SW 1271 (cell line): ENCODE results near the gene PRSS33.

ENCODE experiments used
- DNase-seq, 2 experiments: peaks; one replicate each; lab custom pipeline; 2025; lab: John Stamatoyannopoulos, UW

The PRSS33 gene

DNA sequence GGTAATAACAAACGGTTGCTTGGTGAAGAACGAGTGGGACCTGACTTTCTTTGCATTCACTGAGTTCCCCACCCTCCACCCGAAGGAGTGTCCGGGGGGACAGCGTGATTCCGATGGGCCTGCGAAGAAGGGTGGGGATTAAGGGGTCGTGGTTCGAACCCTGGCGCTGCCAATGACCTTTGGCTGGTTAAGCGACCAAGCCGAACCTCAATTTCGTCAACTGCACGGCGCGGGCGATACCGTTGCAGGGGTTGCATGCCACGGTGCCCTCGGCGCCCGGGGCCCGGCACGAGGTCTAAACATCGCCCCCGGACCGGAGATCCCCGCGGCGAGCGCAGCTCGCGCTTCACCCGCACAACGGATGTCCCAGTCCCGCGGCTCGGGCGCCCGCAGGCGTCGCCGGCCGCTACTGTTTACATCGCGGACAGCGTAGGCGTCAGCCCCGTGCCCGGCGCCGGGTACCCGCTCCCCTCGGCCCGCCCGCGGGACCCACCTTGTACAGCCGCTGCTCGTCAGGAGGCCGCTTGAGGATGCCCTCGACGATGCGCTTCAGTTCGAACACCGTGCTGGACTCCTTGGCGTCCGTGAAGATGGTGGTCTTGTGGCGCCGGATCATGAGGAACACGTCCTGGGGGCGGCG, 10.7 kb downstream of the PRSS33 start:
- no peak for DNase-seq

- no peak for DNase-seq
Observed at GRCh38 chr16:2775765-2776499, 11.4 kb downstream of the PRSS33 start.

DNA sequence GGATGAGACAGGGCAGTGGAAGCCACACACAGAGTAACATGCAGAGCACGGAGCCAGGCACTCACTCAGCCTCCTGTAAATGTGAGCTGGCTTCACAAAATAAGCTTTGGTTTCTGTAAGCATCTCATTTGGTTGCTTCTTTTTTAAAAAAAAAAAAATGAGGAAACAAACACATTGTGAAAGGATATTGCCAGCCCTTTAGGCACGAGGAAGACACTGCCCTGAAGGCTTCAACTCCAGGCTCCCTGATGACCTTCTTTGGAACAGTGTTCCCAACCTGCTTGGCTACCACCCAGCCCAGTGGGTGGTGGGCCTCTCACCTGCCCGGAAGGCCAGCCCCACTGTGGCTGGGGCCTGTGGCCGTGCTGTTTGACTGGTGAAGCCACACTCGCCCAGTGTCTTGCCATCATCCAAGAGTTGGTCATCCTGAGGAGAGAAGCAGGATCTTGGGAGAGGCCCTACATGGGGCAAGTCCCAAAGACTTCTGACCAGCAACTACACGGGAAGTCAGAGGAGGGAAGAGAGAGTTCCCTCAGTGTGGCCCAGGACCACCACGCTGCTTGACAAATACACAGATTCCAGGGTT, 12.1 kb downstream of the PRSS33 start:
- no peak for DNase-seq

GRCh38 chr16:2774161-2774891, 13.0 kb downstream of the PRSS33 start:
- DNase-seq, result no peak

GRCh38 chr16:2773188-2773968, 14.0 kb downstream of the PRSS33 start:
- DNase-seq, result no peak

DNA sequence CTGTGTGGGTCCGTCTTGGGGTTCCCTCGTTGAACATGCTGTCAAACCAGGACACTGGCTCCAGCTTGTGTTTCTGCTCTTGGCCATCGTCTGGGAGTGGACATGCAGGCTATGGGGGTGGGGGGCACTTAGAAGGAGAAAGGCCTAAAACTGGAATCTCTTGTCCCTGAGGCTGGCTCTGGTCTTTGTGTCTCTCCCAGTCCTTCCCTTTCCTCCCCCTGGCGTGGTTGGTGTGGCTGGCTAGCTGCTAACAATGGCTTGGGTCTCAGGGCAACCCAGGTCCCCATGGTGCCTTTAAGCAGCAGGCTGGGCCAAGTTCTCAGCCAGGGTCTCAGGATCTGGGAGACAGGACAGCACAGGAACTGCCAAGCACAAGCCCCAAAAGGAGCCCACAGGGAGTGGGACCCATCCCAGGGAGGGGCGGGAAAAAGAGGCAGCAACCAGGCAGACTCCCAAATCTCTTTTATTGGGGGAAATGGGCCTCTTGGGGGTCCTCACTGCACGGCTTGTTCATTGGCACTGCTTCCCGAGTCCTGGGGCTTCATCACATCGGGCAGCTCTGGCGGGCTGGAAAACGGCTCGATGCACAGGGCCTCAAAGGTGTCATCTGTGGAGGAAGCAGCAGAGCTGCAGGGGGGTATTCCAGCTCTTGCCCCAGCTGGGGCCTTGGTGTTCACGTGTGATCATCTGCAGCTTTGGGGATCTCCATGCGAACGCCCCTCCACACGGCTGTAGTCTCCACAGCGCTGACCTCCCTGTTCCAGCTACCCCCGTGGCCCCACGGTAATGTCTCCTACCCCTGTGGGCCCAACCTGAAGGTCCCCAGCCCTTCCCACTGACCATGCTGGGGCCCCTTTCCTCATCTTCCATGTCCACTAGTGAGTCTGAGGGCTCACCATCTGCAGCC, 15.6 kb downstream of the PRSS33 start:
- DNase-seq, result no peak

- DNase-seq, result no peak
Observed at GRCh38 chr16:2770057-2770951, 17.1 kb downstream of the PRSS33 start.

GRCh38 chr16:2769675-2770056, 17.7 kb downstream of the PRSS33 start:
- DNase-seq, result no peak

GRCh38 chr16:2769100-2769529, 18.2 kb downstream of the PRSS33 start:
- no peak for DNase-seq

DNA sequence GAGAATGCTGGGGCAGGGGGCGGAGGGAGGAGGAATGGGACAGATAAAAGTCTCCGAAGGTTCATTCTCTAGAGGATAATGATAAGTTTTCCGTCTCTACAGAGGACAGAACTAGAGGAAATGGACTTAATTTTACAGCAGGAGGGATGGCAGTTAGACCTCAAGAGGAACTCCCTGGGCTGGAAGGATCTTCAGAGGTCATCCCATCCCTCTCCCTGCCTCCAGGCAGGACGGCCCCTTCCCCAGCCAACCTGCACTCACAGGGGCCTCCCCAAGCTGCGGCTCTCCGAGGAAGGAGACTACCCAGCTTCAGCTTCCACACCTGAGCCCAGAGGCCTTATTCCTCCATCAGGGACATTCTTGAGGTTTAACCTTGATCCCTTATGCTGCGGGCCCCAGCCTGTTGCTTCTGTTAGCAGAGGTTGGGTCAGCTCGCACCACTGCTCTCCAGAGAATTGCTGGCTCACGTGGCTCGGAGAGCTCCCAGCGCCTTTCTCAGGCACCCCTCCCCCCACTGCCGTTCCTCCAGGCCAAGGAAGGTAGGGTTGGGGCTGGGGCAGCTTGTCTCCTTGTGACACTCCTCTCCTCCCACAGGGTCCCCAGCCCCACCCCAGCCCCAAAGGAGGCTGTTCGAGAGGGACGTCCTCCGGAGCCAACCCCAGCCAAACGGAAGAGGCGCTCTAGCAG, 18.8 kb downstream of the PRSS33 start:
- DNase-seq, result no peak

DNA sequence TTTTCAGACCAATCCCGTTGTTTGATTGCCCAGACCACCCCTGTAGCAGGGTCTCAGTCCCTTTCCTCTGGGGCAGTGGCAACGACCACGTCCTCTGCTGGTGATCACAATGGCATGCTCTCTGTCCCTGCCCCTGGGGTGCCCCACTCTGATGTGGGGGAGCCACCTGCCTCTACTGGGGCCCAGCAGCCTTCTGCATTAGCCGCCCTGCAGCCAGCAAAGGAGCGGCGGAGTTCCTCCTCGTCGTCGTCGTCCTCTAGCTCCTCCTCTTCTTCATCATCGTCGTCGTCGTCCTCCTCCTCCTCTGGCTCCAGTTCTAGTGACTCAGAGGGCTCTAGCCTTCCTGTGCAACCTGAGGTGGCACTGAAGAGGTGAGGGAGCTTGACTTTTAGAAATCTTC, 19.5 kb downstream of the PRSS33 start:
- no peak for DNase-seq

- DNase-seq, result no peak
Observed at GRCh38 chr16:2767140-2767731, 20.1 kb downstream of the PRSS33 start.

GRCh38 chr16:2766430-2767139, 20.8 kb downstream of the PRSS33 start:
- DNase-seq, result no peak

DNA sequence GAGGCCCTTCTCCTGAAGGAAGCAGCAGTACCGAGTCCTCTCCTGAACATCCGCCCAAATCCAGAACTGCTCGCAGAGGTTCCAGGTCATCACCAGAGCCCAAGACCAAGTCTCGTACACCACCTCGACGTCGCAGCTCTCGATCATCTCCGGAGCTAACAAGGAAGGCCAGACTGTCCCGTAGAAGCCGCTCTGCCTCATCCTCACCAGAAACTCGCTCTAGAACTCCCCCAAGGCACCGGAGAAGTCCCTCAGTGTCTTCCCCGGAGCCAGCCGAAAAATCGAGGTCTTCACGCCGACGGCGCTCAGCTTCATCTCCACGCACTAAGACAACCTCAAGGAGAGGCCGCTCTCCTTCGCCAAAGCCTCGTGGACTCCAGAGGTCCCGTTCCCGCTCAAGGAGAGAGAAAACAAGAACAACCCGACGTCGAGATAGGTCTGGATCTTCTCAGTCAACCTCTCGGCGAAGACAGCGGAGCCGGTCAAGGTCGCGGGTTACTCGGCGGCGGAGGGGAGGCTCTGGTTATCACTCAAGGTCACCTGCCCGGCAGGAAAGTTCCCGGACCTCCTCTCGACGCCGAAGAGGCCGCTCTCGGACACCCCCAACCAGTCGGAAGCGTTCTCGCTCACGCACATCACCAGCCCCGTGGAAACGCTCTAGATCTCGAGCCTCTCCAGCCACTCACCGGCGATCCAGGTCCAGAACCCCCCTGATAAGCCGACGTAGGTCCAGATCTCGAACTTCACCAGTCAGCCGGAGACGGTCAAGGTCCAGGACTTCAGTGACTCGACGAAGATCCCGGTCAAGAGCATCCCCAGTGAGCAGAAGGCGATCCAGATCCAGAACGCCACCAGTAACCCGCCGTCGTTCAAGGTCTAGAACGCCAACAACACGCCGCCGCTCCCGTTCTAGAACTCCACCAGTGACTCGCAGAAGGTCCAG, 21.6 kb downstream of the PRSS33 start:
- no peak for DNase-seq

GRCh38 chr16:2764718-2765117, 22.6 kb downstream of the PRSS33 start:
- DNase-seq, result no peak

DNA sequence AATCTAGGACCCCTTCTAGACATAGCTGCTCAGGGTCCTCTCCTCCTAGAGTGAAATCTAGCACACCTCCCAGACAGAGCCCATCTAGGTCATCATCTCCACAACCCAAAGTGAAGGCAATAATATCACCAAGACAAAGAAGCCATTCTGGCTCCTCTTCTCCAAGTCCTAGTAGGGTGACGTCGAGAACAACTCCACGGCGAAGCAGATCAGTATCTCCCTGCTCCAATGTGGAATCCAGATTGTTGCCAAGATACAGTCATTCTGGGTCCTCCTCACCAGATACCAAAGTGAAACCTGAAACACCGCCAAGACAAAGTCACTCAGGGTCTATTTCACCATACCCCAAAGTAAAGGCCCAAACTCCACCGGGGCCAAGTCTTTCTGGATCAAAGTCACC, 24.2 kb downstream of the PRSS33 start:
- no peak for DNase-seq

- DNase-seq, result no peak
Observed at GRCh38 chr16:2762711-2763110, 24.6 kb downstream of the PRSS33 start.
